Breast epithelium (tissue), 3 donors: ENCODE results near the gene SLC6A8.

Source experiments
- CTCF ChIP-seq, 3 donors: fragments of 450-650 bp; IDR thresholded peaks; one replicate each; pipeline ENCODE4 v1.5.1; 2016 to 2017; ENCODE audit warnings: antibody characterized with exemption in 3 of 3, mild to moderate bottlenecking in 3 of 3, moderate library complexity in 3 of 3
- POLR2AphosphoS5 ChIP-seq, 3 donors: sonication (generic); formaldehyde crosslinking; IDR thresholded peaks; one replicate each; pipeline ENCODE4 v1.6.1; 2017; ENCODE audit warnings: antibody characterized with exemption in 3 of 3

GRCh38 chrX:153724252-153725038 is 36.7 kb downstream of the SLC6A8 start, which contains the start of the genes ABCD1 and BCAP31:
- TF ChIP-seq POLR2AphosphoS5 (IDR thresholded peaks at IDR 0.05): peak in 2 of 3 donors; percentile 41 to 42
- TF ChIP-seq CTCF (IDR thresholded peaks at IDR 0.05): no peak
